ENCODE results near the gene TIMM17A.
"Not testable (repeated sequence)": the region's sequence is repeated elsewhere in the genome, so short reads cannot be mapped to it uniquely, and the experiment has no call there.

Gene TIMM17A

DNA sequence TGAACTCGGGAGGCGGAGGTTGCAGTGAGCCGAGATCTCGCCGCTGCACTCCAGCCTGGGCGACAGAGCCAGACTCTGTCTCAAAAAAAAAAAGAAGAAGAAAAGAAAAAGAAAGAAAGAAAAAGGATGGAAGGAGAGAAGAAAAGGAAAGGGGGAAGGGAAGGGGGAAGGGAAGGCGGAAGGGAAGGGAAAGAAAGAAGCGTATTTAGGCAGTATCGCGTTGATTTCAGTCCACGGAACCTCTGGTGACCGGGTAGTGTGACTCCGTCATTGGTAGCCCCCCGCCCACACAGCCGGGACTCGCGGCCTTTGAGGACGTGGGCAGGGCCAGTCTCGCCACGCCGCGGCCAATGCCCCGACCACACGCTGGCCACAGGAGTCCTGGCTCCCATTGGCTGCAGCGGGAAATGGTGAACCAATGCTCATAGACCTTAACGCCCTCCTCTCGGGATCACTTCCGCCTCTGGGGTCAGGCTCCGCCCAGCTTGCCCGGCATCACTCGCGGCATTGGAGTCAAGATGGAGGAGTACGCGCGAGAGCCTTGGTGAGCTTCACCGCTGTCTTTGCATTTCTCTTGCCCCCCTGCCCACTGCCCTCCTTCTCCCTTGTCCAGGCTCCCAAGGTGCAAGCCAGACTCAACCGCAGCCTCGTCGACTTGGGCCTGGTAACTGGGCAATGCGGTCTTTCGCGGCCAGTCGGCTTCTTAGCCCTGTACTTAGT, at the start of gene TIMM17A:
Gene TIMM17A (plus strand): TSS at position 495 of the 720 bp plus-strand sequence. CDS start 24 bp downstream, at position 519.
- DNase-seq: peak; percentile 94

DNA sequence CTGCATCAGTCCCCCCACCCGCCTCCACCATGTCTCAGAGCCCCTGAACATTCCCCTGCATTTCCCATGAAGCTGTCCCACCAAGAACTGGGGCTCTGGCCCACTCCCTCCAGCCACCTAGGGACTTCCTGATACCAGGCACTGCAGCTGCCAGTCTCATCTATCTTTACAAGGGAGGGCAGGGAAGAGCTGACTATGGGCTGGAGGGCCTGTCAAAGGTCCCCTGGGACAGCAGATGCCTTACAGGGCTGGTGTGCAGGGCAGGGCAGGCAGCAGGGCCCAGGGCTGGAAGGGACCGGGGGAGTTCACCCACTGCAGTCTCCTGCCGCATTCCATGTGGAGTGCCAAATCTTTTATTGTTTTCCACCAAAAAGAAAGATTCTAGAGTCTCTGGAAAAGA, 49.0 kb upstream of the TIMM17A start:
- DNase-seq: no peak

- DNase-seq: no peak
Measured at GRCh38 chr1:201907621-201908020, 47.7 kb upstream of the TIMM17A start.

DNA sequence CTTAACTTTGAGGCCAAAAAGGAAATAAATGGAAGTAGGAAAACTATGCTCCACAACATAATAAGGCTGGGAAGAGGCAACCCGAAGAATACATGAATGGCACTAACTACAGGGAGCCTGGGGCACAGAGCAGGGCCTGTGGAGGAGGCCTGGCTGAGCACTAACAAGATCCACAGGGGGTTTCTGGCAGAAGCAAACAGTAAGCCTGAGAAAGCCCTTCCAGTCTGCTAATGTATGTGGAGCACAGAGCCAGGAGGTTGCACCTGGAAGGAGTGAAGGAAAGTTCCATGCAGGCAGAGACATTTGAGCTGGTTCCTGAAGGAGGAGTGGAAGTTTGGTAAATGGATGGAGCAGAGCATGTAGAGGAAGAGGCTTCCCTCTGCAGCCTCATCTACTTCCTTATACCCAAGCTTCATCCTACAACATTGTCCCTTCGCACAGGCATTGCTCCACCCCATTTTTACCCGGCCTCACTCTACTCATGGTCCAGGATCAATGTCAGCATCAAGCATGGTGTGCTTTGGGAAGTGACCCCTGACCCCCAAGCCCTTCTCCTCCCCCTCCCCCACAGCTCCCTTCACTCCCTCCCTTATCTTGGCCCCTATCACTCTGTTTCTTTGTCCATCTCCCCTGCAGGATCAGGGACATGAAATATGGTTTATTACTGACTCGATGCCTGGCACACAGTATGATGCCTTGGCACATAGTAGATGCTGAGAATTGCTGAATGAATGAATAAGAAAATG, 43.3 kb upstream of the TIMM17A start:
- DNase-seq: no peak

GRCh38 chr1:201912832-201913231, 42.5 kb upstream of the TIMM17A start:
- DNase-seq: no peak

DNA sequence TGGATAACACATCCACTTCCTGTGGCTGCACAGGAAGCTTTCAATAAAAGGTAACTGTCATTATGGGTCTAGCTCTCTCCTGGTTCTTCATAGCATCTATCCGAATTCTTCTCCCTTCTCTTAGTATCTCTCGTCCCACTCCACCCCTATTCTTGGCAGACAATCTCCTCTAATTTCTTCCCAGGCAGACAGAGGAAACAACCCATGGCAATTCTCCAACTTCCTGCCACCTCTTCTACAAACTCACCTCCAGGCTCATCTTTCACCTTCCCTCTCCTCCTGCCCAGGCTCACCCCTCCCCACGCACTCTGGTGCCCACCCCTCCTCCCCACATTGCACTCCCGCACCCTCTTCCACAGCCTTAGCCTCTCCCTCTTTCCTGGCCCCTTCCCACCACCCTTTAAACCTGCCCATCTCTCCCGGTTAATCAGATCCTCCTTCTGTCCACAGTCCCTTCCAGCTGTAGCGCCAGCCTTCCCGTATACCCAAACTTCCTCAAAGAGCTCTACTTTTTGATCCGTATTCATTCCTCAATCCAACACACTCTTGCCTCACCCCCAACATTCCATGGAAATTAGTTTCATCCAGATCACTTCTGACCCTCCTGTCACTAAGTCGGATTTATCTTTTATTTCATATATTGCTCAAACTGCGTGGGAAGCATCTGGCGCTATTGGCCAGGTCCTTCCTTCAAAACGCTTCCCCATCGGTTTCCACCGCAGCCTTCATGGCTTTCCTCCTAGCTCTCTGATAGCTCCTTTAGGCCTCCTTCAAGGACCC, 40.7 kb upstream of the TIMM17A start:
- DNase-seq: no peak

DNA sequence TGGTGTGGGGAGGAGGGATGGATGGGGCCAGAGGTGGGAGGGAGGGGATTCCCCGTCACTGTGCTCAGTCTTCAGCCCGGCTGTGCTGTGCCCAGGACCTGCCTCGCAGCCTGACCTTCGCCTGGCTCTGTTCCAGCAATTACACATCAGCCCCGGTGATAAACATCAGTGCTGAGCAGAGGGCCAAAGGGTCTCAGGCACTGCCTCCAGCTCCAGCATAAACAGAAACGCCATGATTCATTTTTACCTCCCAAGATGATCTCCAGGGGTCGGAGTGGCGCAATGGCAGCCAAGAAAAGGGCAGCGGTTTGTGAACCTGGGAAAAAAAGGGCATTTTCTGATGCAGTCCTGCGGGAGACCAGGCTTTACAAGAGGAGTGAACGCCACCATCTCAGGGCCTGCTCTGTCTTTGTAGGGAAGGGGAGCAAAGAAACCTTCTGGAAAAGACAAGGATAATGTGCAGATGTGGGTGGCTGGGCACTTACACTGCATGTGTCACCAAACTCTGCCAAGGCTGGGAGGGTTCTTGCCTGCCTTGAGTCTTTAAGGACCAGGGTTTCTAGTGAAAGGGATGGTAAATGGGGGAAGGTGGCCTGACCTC, 38.6 kb upstream of the TIMM17A start:
- DNase-seq: no peak

GRCh38 chr1:201917362-201918033, 37.8 kb upstream of the TIMM17A start:
- no peak for DNase-seq

GRCh38 chr1:201918343-201918742, 37.0 kb upstream of the TIMM17A start:
- no peak for DNase-seq

- DNase-seq: no peak
Measured at GRCh38 chr1:201921952-201922558, 33.2 kb upstream of the TIMM17A start.

DNA sequence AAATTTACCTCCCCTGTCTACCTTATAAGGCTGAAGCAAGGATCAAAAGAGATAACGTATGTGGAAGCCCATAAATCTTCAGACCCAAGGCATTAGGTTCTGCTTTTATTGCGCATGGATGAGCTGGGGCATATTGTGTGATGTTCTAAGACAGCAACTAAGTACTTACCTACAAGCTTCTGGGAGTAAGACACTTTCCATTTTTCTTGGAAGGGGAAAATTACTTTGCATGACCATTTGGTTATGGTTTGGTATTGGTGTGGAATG, 30.1 kb upstream of the TIMM17A start:
- no peak for DNase-seq

DNA sequence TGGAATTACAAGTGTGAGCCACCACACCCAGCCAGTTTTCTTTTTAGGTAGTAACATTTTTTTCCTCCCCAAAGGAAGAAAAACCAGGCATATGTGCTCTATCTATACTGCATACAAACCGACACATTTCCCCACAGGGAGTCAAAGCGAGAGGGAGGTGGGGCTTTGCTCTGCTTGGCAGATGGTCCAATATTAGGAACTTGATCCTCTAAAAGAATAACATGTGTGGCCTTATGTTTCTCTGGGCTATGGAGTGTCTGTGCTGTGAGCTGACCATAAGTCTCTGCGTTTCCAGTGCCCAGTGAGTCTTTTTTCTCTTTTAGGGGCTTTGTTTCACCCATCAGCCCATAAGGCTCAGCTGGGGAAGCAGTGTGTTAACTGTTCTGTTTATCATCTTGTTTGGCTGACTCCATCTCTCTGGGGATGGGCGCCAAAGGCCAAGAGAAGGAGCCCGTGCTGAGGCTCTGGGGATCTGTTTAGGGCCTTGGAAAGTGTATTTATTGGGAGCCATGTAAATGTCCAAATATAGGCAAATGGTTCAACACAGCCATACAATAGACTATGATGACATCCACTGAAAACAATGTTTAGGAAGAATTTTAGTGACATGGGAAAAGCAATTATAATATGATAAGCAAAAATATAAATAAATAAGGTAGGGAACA, 29.2 kb upstream of the TIMM17A start:
- DNase-seq: no peak

DNA sequence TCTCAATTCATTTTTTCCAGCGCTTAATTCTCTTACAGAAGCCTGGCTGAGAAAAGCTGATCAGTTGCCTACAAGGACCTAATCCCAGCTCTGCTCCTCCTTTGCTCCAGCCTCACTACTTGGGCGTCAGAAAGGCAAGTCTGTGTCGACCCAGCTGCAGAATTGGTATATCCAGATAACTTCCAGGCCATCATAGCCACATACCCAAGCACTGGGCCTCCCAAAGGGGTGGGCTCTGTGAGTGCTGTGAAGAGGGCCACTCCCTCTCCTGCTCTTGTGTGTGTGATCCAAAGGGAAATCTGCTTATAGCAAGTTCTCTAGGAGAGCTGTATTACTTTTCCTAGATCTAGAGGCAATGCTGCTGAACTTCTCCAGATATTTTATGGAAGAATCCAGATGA, 27.0 kb upstream of the TIMM17A start:
- no peak for DNase-seq

- DNase-seq: no peak
Measured at GRCh38 chr1:201930137-201930536, 25.2 kb upstream of the TIMM17A start.

GRCh38 chr1:201930803-201931202, 24.5 kb upstream of the TIMM17A start:
- DNase-seq: no peak

- no peak for DNase-seq
Measured at GRCh38 chr1:201933840-201934430, 21.4 kb upstream of the TIMM17A start.

DNA sequence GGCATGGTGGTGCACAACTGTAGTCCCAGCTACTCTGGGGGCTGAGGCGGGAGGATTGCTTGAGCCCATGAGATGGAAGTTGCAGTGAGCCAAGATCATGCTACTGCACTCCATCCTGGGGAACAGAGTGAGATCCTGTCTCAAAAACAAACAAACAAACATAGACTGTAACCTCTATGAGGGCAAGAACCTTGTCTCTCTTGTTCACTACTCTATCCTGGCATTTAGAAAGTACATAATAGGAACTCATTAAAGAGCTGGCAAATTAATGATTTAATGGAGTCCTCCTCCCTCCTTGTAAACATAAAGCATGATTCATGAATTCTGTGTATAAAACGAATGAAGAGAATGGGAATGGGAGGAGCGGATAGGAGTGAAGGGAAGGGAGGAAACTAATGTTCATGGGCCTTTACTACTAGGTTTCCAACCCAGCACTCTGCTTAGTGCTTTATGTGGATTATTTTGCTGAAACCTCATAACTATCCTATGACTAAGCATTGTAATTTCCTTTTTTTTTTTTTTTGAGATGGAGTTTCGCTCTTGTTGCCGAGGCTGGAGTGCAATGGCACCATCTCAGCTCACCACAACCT, 17.6 kb upstream of the TIMM17A start:
- DNase-seq: no peak

DNA sequence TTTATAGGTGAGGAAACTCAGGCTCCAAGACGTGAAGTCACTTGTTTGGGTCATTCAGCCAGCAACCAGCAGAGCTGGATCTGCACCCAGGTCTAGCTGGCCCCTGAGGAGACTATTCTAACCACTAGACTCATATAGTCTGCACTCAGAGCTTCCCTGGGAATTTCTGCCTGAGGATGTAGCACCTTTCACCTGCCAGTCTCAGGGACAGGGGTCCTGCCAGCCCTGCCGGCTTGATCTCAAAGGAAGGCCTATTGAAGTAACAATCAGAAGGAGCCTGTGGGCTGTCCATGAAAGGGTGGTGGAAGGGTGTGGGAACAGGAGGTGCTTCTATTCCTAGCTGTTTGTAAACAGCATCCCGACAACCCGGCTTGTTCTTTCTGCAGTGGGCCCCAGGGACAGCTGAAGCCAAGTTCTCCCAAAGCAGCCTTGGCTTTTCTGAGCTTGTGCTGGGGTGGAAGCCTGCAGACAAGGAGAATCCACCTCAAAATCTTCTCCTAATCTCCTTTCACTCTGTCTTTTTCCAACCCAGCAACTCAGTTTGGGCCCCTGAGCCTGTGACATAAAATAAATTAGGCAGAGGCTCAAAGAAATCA, 16.8 kb upstream of the TIMM17A start:
- DNase-seq: no peak

DNA sequence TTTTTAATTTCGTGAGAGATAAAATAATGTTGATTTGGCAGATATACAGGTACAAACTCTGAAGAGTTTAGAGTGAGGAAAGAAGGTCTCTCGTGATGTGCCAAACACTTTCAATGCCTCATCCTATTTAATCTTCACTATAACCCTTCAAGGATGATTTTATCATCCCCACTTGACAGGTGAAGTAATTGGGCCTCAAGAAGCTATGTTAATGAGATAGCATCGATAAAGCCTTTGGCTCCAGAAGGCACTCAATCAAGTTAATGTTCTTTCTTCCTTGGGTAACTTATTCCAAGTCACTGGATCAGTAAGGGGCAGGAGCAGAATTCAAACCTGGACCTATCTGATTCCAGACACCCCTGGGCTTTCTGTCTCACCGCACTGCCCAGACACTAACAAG, 16.2 kb upstream of the TIMM17A start:
- no peak for DNase-seq

DNA sequence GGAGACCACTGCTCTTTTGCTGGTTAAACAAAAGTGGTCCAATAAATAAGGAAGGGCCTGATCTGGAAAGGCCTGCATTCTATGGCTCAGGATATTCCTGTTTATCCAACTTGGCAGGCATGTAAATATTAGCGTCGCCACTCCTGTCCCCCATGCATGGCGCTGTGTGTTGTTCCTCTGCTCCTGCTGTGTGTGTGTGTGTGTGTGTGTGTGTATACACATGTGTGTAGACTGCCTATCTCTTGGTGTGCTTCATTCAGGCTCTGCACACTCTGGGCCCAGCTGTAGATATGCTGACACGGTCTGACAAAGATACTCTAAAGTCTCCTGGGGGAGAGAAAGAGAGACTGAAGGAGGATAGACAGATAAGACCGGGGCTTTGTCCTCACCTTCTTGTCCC, 15.7 kb upstream of the TIMM17A start:
- DNase-seq: no peak

- not testable (repeated sequence) for DNase-seq
Measured at GRCh38 chr1:201940316-201940715, 15.0 kb upstream of the TIMM17A start.
